Suprapubic skin (tissue), 4 donors: Measurements from ENCODE around the gene KCP. TPM values are rescaled to one million over a fixed set of nuclear protein-coding genes. Genes with fewer than 3 reads are reported as not detected.

Source experiments
- DNase-seq, 2 donors: peaks; one replicate each; pipeline ENCODE4 v3.0.0-alpha.2; 2019; ENCODE audit warnings: low spot score in 2 of 2
- H3K27ac ChIP-seq: fragments of 200-600 bp; sonication (generic); one replicate; pipeline ENCODE4 v1.5.1; 2019
- H3K27me3 ChIP-seq: fragments of 200-600 bp; sonication (generic); one replicate; pipeline ENCODE4 v1.5.1; 2019
- H3K36me3 ChIP-seq: fragments of 200-600 bp; sonication (generic); one replicate; pipeline ENCODE4 v1.5.1; 2019
- H3K4me1 ChIP-seq: fragments of 200-600 bp; sonication (generic); one replicate; pipeline ENCODE4 v1.5.1; 2019
- H3K4me3 ChIP-seq: fragments of 200-600 bp; sonication (generic); one replicate; pipeline ENCODE4 v1.5.1; 2019; ENCODE audit warnings: mild to moderate bottlenecking
- H3K9me3 ChIP-seq: fragments of 200-600 bp; sonication (generic); one replicate; pipeline ENCODE4 v1.5.1; 2019
- EP300 ChIP-seq: sonication (generic); formaldehyde crosslinking; IDR thresholded peaks from one replicate; pipeline ENCODE4 v1.6.1; 2017; ENCODE audit warnings: antibody characterized with exemption
- POLR2A ChIP-seq, 2 donors: fragments of 450-650 bp; IDR thresholded peaks; one replicate each; pipeline ENCODE4 v1.6.1; 2017; ENCODE audit warnings: antibody characterized with exemption in 2 of 2, mild to moderate bottlenecking in 2 of 2, moderate library complexity in 2 of 2
- POLR2AphosphoS5 ChIP-seq, 3 donors: sonication (generic); formaldehyde crosslinking; IDR thresholded peaks; one replicate each; pipeline ENCODE4 v1.6.1; 2017; ENCODE audit warnings: antibody characterized with exemption in 3 of 3
- WGBS: methylation state at CpG from one replicate; pipeline ENCODE4 v1.1.5; 2018; 5-methylcytosine and 5-hydroxymethylcytosine counted together
- total RNA-seq, 4 donors: library from RNA; depleted of rRNA; stranded (reverse); fragments of >200 nt; gene quantifications; one replicate each; pipeline ENCODE4 v1.1.0, GENCODE V29; 2016
- TF ChIP-seq, protein P1 (sequence below), 2 donors: fragments of 200-600 bp in 1 of 2; fragments of 450-650 bp in 1 of 2; sonication (generic) in 1 of 2; IDR thresholded peaks; one replicate each; pipeline ENCODE4 v1.5.1; 2016 to 2019; ENCODE audit warnings: antibody characterized with exemption in 2 of 2, mild to moderate bottlenecking in 1 of 2, moderate library complexity in 1 of 2

KCP gene
- total RNA-seq, 4 donors from 2014 or later, result 0.17 to 0.57 (median 0.36) TPM

DNA sequence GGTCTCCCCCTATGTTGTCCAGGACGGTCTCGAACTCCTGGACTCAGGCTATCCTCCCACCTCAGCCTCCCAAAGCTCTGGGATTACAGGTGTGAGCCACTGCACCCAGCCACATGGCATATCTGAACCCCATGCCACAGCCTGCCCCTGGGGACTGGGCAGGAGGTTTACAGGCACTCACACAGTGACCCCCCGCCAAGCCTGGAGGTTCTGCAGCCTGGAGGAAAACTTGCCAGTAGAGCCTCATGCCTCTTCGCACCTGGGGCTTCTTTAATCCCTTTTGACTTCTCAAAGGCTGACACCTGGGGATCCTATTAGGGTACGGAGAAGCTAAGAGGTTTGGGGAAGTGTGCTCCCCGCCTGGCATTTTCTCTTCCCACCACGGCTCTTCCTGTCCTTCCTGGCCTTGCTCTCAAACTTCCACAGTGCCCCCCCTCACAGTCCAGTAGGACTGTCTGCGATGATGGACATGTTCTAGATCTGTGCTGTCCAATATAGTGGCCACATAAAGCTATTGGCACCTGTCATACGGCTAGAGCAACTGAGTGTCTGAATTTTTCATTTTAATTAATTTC, 11.4 kb upstream of the KCP start:
- peak; percentile 40 to 67 for DNase-seq
- H3K4me3 ChIP-seq, result no peak overlapping the region
- no peak overlapping the region for H3K27ac ChIP-seq
- H3K9me3 ChIP-seq, result no peaks in the 10 kb centered on the region
- H3K4me1 ChIP-seq, result no peaks in the 10 kb centered on the region
- 79% methylated on average over 9 of the region's 9 CpGs for WGBS
- H3K36me3 ChIP-seq, result no peaks in the 10 kb centered on the region
- no peak for TF ChIP-seq POLR2AphosphoS5 (IDR thresholded peaks at IDR 0.05)
- no peak for TF ChIP-seq POLR2A (IDR thresholded peaks at IDR 0.05)
- no peak for TF ChIP-seq EP300
- TF ChIP-seq, protein P1, sequence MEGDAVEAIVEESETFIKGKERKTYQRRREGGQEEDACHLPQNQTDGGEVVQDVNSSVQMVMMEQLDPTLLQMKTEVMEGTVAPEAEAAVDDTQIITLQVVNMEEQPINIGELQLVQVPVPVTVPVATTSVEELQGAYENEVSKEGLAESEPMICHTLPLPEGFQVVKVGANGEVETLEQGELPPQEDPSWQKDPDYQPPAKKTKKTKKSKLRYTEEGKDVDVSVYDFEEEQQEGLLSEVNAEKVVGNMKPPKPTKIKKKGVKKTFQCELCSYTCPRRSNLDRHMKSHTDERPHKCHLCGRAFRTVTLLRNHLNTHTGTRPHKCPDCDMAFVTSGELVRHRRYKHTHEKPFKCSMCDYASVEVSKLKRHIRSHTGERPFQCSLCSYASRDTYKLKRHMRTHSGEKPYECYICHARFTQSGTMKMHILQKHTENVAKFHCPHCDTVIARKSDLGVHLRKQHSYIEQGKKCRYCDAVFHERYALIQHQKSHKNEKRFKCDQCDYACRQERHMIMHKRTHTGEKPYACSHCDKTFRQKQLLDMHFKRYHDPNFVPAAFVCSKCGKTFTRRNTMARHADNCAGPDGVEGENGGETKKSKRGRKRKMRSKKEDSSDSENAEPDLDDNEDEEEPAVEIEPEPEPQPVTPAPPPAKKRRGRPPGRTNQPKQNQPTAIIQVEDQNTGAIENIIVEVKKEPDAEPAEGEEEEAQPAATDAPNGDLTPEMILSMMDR (IDR thresholded peaks at IDR 0.05), result no peak
- peaks cover 26% of the 10 kb centered on the region for H3K27me3 ChIP-seq

DNA sequence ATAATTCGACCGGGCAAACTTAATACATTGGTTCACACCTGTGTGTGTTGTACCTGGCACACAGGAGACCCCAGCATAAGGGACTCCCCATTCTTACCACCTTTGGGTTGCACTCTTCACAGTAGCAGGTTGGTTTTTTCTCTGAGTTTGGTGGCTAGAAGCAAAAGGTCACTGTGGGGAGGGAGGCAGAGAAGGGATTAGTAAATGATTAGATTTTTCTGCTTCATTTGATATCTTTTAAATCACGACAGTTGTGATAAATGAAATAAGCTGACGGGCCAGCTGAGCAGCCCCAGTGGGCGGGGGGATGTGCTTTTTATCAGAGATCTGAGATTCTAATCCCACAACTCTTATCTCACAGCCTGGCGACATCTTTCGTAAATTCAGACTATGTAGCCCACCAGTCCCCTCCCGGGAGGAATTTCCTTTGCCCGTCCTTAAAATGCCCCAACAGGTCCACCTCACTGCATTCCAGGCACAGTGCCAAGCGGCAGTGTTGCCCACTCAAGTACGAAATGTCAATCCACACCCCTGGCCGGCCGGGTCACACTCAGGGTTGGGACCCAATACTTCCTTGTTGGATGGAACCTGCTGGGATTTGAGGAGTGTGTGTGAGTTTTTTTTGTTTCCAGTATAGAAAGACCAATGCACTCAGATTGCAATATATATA, 10.5 kb upstream of the KCP start:
- Histone ChIP-seq H3K4me3 (no peak overlapping the region), H3K36me3 (no peaks in the 10 kb centered on the region), H3K27ac (no peak overlapping the region), H3K27me3 (peaks cover 36% of the 10 kb centered on the region), H3K9me3 (no peaks in the 10 kb centered on the region), H3K4me1 (peaks cover under 1% of the 10 kb centered on the region)
- 56% methylated on average over 13 of the region's 13 CpGs for WGBS
- DNase-seq, result peak in 1 of 2 donors; percentile 74
- TF ChIP-seq POLR2AphosphoS5 (IDR thresholded peaks at IDR 0.05), result no peak
- no peak for TF ChIP-seq EP300
- no peak for TF ChIP-seq POLR2A (IDR thresholded peaks at IDR 0.05)
- TF ChIP-seq, protein P1 (IDR thresholded peaks at IDR 0.05), result no peak

DNA sequence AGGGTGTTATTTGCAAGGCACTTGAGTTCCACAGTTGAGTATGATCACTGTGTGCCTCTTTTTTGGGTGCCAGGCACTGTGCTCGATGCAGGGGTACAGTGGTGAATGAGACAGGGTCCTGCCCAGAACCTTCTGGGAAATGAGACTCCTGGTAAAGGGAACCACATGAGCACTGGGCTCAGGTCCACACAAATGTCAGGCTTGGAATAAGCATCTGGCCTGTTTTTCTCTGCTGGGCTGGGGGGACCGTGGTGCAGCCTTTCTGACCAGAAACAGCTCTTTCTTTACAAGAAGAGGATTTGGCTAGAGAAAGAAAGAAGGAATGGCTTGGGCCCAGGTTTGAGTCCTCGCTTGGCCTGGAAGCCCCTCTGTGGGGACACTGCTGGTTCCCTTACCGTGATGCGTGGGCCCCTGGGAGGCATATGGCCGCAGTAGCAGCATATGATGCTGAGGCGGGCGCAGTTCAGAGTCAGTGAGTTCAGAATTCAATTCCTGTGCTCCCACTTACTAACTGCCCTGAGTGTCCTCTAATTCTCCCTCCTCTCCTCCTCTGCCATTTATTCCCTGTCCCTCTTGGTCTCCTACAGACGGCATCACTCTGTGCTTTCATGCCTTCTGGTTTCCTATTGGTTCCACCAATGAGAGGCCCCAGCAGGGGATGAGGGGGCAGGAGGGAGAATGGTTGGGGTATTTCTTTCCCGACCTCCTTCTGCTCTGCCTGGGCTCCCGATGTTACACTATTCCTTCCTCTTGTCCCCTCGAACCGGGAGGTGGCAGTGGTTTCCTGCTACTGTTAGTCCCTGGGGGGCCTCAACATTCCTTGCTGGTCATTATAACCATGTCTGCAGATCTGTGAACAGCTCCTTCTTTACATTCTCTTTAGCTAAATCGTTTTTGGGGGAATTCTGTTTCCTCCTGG, 9.6 kb upstream of the KCP start:
- no peak overlapping the region for H3K4me3 ChIP-seq
- no peaks in the 10 kb centered on the region for H3K9me3 ChIP-seq
- peak in 1 of 2 donors; percentile 41 for DNase-seq
- no peak overlapping the region for H3K27ac ChIP-seq
- peaks cover 9% of the 10 kb centered on the region for H3K4me1 ChIP-seq
- 54% methylated on average over 14 of the region's 14 CpGs for WGBS
- peaks cover 45% of the 10 kb centered on the region for H3K27me3 ChIP-seq
- no peaks in the 10 kb centered on the region for H3K36me3 ChIP-seq
- no peak for TF ChIP-seq POLR2AphosphoS5 (IDR thresholded peaks at IDR 0.05)
- TF ChIP-seq POLR2A (IDR thresholded peaks at IDR 0.05), result no peak
- TF ChIP-seq EP300, result no peak
- TF ChIP-seq, protein P1 (IDR thresholded peaks at IDR 0.05), result no peak

DNA sequence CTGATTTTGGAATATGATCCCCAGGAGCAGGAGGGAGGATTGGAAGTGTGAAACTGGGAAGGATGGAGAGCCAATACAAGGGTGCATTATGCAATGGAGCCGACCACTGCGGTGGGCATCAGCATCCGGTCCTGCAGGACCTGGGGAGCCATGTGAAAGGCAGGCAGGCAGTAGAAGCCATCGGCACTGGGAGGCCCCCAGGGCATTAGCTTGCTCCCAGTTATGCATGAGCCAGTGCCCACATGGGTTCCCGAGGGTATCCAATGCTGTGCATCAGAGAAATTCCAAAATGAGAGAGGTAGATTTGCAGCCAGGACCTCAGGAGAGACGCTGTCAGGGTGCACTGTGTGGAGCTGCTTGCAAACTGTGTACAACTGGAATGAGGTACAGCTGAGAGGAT, 8.7 kb upstream of the KCP start:
- no peak overlapping the region for H3K27ac ChIP-seq
- WGBS, result 64% methylated on average over 6 of the region's 6 CpGs
- H3K36me3 ChIP-seq, result no peaks in the 10 kb centered on the region
- TF ChIP-seq, protein P1 (IDR thresholded peaks at IDR 0.05), result no peak
- TF ChIP-seq EP300 (no peak), POLR2AphosphoS5 (IDR thresholded peaks at IDR 0.05) (no peak), POLR2A (IDR thresholded peaks at IDR 0.05) (no peak)
- peaks cover 54% of the 10 kb centered on the region for H3K27me3 ChIP-seq
- no peak overlapping the region for H3K4me3 ChIP-seq
- H3K9me3 ChIP-seq, result no peaks in the 10 kb centered on the region
- peaks cover 15% of the 10 kb centered on the region for H3K4me1 ChIP-seq
- DNase-seq, result peak in 1 of 2 donors; percentile 57
